Fibroblast of mammary gland (primary cell): Measurements from ENCODE around the gene PAPPA2.
A peak's percentile ranks its signal among the peaks of the same experiment; 100 is the strongest.

Source experiments
- DNase-seq: peaks from one replicate; pipeline ENCODE4 v3.0.0-alpha.2; 2010; ENCODE audit warnings: low read depth
- H3K4me3 ChIP-seq: 2 replicates; pipeline ENCODE4 v1.5.1; 2011; ENCODE audit warnings: low read depth, mild to moderate bottlenecking, low read length, moderate library complexity; ENCODE audit not compliant: control insufficient read depth
- CTCF ChIP-seq: conservative IDR thresholded peaks from 2 replicates; pipeline ENCODE4 v1.5.1; 2011; ENCODE audit warnings: low read depth, low read length, inconsistent platforms; ENCODE audit not compliant: control insufficient read depth, insufficient read depth

Gene PAPPA2

GRCh38 chr1:176567190-176567794 lies 104.3 kb downstream of the PAPPA2 start:
- TF ChIP-seq CTCF, result no peak
- peak; percentile 91 for DNase-seq

GRCh38 chr1:176568185-176568584 lies 105.2 kb downstream of the PAPPA2 start:
- peak; percentile 11 for DNase-seq
- H3K4me3 ChIP-seq, result no peak overlapping the region
- no peak for TF ChIP-seq CTCF

More at GRCh38 chr1:176567190-176567794, 104.3 kb downstream of the PAPPA2 start:
- no peak overlapping the region for H3K4me3 ChIP-seq

GRCh38 chr1:176574756-176575155 lies 111.8 kb downstream of the PAPPA2 start:
- no peak for DNase-seq
- no peak overlapping the region for H3K4me3 ChIP-seq
- no peak for TF ChIP-seq CTCF

- TF ChIP-seq CTCF, result no peak
- H3K4me3 ChIP-seq, result no peak overlapping the region
- DNase-seq, result peak; percentile 77
Observed at GRCh38 chr1:176575991-176576390, 113.0 kb downstream of the PAPPA2 start.

- TF ChIP-seq CTCF, result no peak
- DNase-seq, result no peak
- H3K4me3 ChIP-seq, result no peak overlapping the region
Observed at GRCh38 chr1:176576670-176577069, 113.7 kb downstream of the PAPPA2 start.

- H3K4me3 ChIP-seq, result no peak overlapping the region
- no peak for TF ChIP-seq CTCF
- DNase-seq, result peak; percentile 88
Observed at GRCh38 chr1:176577646-176578197, 114.7 kb downstream of the PAPPA2 start.
